ENCODE results near the gene EPC2. TPM values are rescaled to one million over a fixed set of nuclear protein-coding genes. Genes with fewer than 3 reads are reported as not detected.

The EPC2 gene
- total and polyA plus RNA-seq, 2 experiments from 2014 or later, result 6.3 to 27.0 TPM

- Histone ChIP-seq H3K27me3 (ENCODE audit: insufficient read depth) (no peaks in the 10 kb centered on the region), H3K79me2 (replicated peaks; ENCODE audit: insufficient read depth) (peaks cover 10% of the 10 kb centered on the region), H3K4me1 (ENCODE audit: insufficient read depth) (peaks cover 42% of the 10 kb centered on the region), H3K27ac (ENCODE audit: low read depth) (no peak overlapping the region), H3K4me2 (no peak overlapping the region), H3F3A (replicated peaks; ENCODE audit: low read depth) (no peaks in the 10 kb centered on the region), H3K9me2 (ENCODE audit: insufficient read depth) (no peaks in the 10 kb centered on the region), H3K4me3 (no peak overlapping the region), H2AFZ (no peak overlapping the region), H4K20me1 (replicated peaks; ENCODE audit: insufficient read depth) (no peaks in the 10 kb centered on the region; the same call in 1 of the 2 replicates), H3K36me3 (ENCODE audit: insufficient read depth) (no peaks in the 10 kb centered on the region)
- DNase-seq (ENCODE audit: low spot score) (no peak), ATAC-seq (no peak)
- Mint-ChIP-seq H3K27me3 (ENCODE audit: insufficient read depth, low read depth, poor library complexity) (no peaks in the 10 kb centered on the region), H3K36me3 (ENCODE audit: low read depth) (peaks cover 6% of the 10 kb centered on the region; the same call in 2 of the 3 replicates), H3K27ac (no peak overlapping the region), H3K4me1 (peaks cover 41% of the 10 kb centered on the region), H3K9me3 (no peaks in the 10 kb centered on the region), H3K4me3 (no peak overlapping the region)
- TF ChIP-seq POLR2AphosphoS5 (IDR thresholded peaks at IDR 0.05; ENCODE audit: low read depth), result no peak
- TF ChIP-seq ZNF331 (CRISPR knock-in tag; IDR thresholded peaks at IDR 0.05; ENCODE audit: low read depth), result no peak
- TF ChIP-seq ZNF114 (CRISPR knock-in tag; IDR thresholded peaks at IDR 0.05), result no peak
- no peak for TF ChIP-seq CTCF (conservative IDR thresholded peaks at IDR 0.05; ENCODE audit: low read depth in 2 of 2)
- no peak for TF ChIP-seq STAT1 (IDR thresholded peaks at IDR 0.05; ENCODE audit: unreplicated experiment)
- no peak for TF ChIP-seq ZNF462 (CRISPR knock-in tag; IDR thresholded peaks at IDR 0.05)
- TF ChIP-seq NANOG (IDR thresholded peaks at IDR 0.05; ENCODE audit: borderline replicate concordance), result no peak
- no peak for TF ChIP-seq JUNB (IDR thresholded peaks at IDR 0.05; ENCODE audit: unreplicated experiment)
- TF ChIP-seq CREB1 (CRISPR knock-in tag; IDR thresholded peaks at IDR 0.05; ENCODE audit: low read depth), result no peak
- no peak for TF ChIP-seq EZH2 (IDR thresholded peaks at IDR 0.05; ENCODE audit: low read depth, unreplicated experiment)
- no peak for TF ChIP-seq EZH2phosphoT487 (IDR thresholded peaks at IDR 0.05; ENCODE audit: unreplicated experiment)
These were observed 110.3 kb downstream of the EPC2 start for GRCh38 chr2:148754864-148755263.

All from GM23338 (cell line).